HCT116 (cell line): ENCODE data around the gene TFIP11. TPM values are rescaled to one million over a fixed set of nuclear protein-coding genes. Genes with fewer than 3 reads are reported as not detected.

ENCODE experiments used
- ATAC-seq: fragments of 200-7000 bp; cut with Tn5 transposase; 2 replicates; pipeline ENCODE4 v1.9.1; 2020; ENCODE audit warnings: mild to moderate bottlenecking, moderate library complexity
- BruUV-seq: library from RNA; stranded (reverse); fragments of 400-500 nt; replicated peaks from 2 replicates; lab custom pipeline; 2021; lab: Mats Ljungman, UMichigan
- CTCF ChIA-PET: fragments of 300-600 bp; sonication (Branson Sonifier 250); formaldehyde crosslinking; loops from one replicate; lab custom pipeline; 2021; ENCODE audit warnings: antibody characterized with exemption; lab: Charles Lee
- POLR2A ChIA-PET: fragments of 300-600, 350-600 bp; sonication (Branson Sonifier 250); formaldehyde crosslinking; loops from one replicate; lab custom pipeline; 2021; ENCODE audit warnings: antibody characterized with exemption; lab: Charles Lee
- RAD21 ChIA-PET, 2 experiments: fragments of 300-600 bp; sonication (Branson Sonifier 250); formaldehyde crosslinking; loops; one replicate each; lab custom pipeline; 2023; ENCODE audit warnings: low total read pairs in 2 of 2; ENCODE audit not compliant: uncharacterized antibody in 2 of 2, unreplicated experiment in 2 of 2, low non-redundant PET in 1 of 2; lab: Charles Lee
- DNase-seq: peaks from one replicate; pipeline ENCODE4 v3.0.0-alpha.2; 2010; ENCODE audit warnings: low read depth, low spot score
- H2AFZ ChIP-seq: fragments of 200-600 bp; shearing (Covaris generic), sonication (generic); 2 replicates; pipeline ENCODE4 v1.6.1; 2017; ENCODE audit warnings: low read depth, mixed run types, mixed read lengths, antibody characterized with exemption, low read length; ENCODE audit not compliant: poor library complexity, severe bottlenecking
- H3K27ac ChIP-seq: 2 replicates; pipeline ENCODE4 v1.5.1; 2012; ENCODE audit warnings: low read depth, low read length
- H3K27me3 ChIP-seq: fragments of 200-600 bp; sonication (generic); 2 replicates; pipeline ENCODE4 v1.6.1; 2016; ENCODE audit warnings: mixed run types, low read length, mixed read lengths; ENCODE audit not compliant: insufficient read depth
- H3K36me3 ChIP-seq, 2 experiments: fragments of 200-500 bp in 1 of 2; fragments of 200-600 bp in 1 of 2; sonication (Bioruptor generic) in 1 of 2; sonication (generic) in 1 of 2; 2 replicates each; pipeline versions ENCODE4 v1.5.1 to v1.6.1; 2014 to 2016; ENCODE audit warnings: low read length in 2 of 2, inconsistent platforms in 1 of 2, mixed read lengths in 1 of 2, mixed run types in 1 of 2; ENCODE audit not compliant: insufficient read depth in 2 of 2, control insufficient read depth in 1 of 2
- H3K4me1 ChIP-seq, 2 experiments: fragments of 200-600 bp in 1 of 2; sonication (generic) in 1 of 2; 2 replicates each; pipeline versions ENCODE4 v1.5.1 to v1.6.1; 2012 to 2017; ENCODE audit warnings: low read length in 2 of 2, inconsistent platforms in 1 of 2, mild to moderate bottlenecking in 1 of 2, mixed read lengths in 1 of 2, mixed run types in 1 of 2, moderate library complexity in 1 of 2; ENCODE audit not compliant: insufficient read depth in 2 of 2, control insufficient read depth in 1 of 2
- H3K4me2 ChIP-seq: fragments of 200-600 bp; sonication (generic); 2 replicates; pipeline ENCODE4 v1.6.1; 2017; ENCODE audit warnings: mixed run types, low read length, mixed read lengths
- H3K4me3 ChIP-seq, 2 experiments: fragments of 200-600 bp in 1 of 2; sonication (generic) in 1 of 2; replicated peaks in 1 of 2; 2 replicates each; pipeline ENCODE4 v1.5.1; 2011 to 2016; ENCODE audit warnings: low read length in 2 of 2, control low read depth in 1 of 2, low read depth in 1 of 2, mild to moderate bottlenecking in 1 of 2, mixed read lengths in 1 of 2, mixed run types in 1 of 2
- H3K79me2 ChIP-seq: fragments of 200-600 bp; sonication (generic); 2 replicates; pipeline ENCODE4 v1.6.1; 2017; ENCODE audit warnings: mild to moderate bottlenecking, mixed run types, low read length, moderate library complexity, mixed read lengths; ENCODE audit not compliant: insufficient read depth
- H3K9ac ChIP-seq: fragments of 200-600 bp; sonication (generic); 2 replicates; pipeline ENCODE4 v1.6.1; 2016; ENCODE audit warnings: low read length, mixed read lengths
- H3K9me2 ChIP-seq: fragments of 200-600 bp; sonication (generic), shearing (Covaris generic); 2 replicates; pipeline ENCODE4 v1.6.1; 2017; ENCODE audit warnings: mixed run types, mild to moderate bottlenecking, moderate library complexity; ENCODE audit not compliant: insufficient read depth
- H3K9me3 ChIP-seq, 2 experiments: fragments of 200-500 bp in 1 of 2; fragments of 200-600 bp in 1 of 2; sonication (Bioruptor generic) in 1 of 2; sonication (generic) in 1 of 2; 2 replicates each; pipeline ENCODE4 v1.6.1; 2014 to 2017; ENCODE audit warnings: low read length in 2 of 2, mixed read lengths in 2 of 2, inconsistent platforms in 1 of 2, low read depth in 1 of 2, mild to moderate bottlenecking in 1 of 2, mixed run types in 1 of 2, moderate library complexity in 1 of 2; ENCODE audit not compliant: control insufficient read depth in 1 of 2, insufficient read depth in 1 of 2
- H4K20me1 ChIP-seq: fragments of 200-600 bp; sonication (generic), shearing (Covaris generic); 2 replicates; pipeline ENCODE4 v1.6.1; 2017; ENCODE audit warnings: mixed run types, mild to moderate bottlenecking, moderate library complexity; ENCODE audit not compliant: insufficient read depth
- ATF3 ChIP-seq: IDR thresholded peaks from 2 replicates; pipeline ENCODE4 v1.6.1; 2012
- CBX3 ChIP-seq: IDR thresholded peaks from 2 replicates; pipeline ENCODE4 v1.6.1; 2012; ENCODE audit warnings: low read depth
- CEBPB ChIP-seq: IDR thresholded peaks from 2 replicates; pipeline ENCODE4 v1.6.1; 2012; ENCODE audit warnings: low read depth
- EGR1 ChIP-seq: IDR thresholded peaks from 2 replicates; pipeline ENCODE4 v1.6.1; 2012; ENCODE audit warnings: low read depth
- ELF1 ChIP-seq: IDR thresholded peaks from 2 replicates; pipeline ENCODE4 v1.6.1; 2012; ENCODE audit warnings: low read depth, borderline replicate concordance
- EZH2 ChIP-seq: fragments of 200-600 bp; sonication (generic); IDR thresholded peaks from 2 replicates; pipeline ENCODE4 v1.6.1; 2017; ENCODE audit warnings: antibody characterized with exemption, mixed run types
- EZH2phosphoT487 ChIP-seq: fragments of 200-600 bp; IDR thresholded peaks from 2 replicates; pipeline ENCODE4 v1.6.1; 2018; ENCODE audit warnings: antibody characterized with exemption, borderline replicate concordance
- FOSL1 ChIP-seq: IDR thresholded peaks from 2 replicates; pipeline ENCODE4 v1.6.1; 2012; ENCODE audit warnings: low read depth
- MAX ChIP-seq: IDR thresholded peaks from 2 replicates; pipeline ENCODE4 v1.6.1; 2012
- POLR2A ChIP-seq: IDR thresholded peaks from 2 replicates; pipeline ENCODE4 v1.7.0; 2011; ENCODE audit warnings: borderline replicate concordance; ENCODE audit not compliant: insufficient read depth, insufficient read length; ENCODE audit errors: extremely low read depth
- POLR2AphosphoS5 ChIP-seq: IDR thresholded peaks from 2 replicates; pipeline ENCODE4 v1.6.1; 2011; ENCODE audit warnings: mild to moderate bottlenecking, low read depth, low read length, moderate library complexity
- RAD21 ChIP-seq: IDR thresholded peaks from 2 replicates; pipeline ENCODE4 v1.6.1; 2012; ENCODE audit warnings: low read depth, mild to moderate bottlenecking
- REST ChIP-seq: IDR thresholded peaks from 2 replicates; pipeline ENCODE4 v1.6.1; 2012; ENCODE audit warnings: low read depth
- SP1 ChIP-seq: IDR thresholded peaks from 2 replicates; pipeline ENCODE4 v1.6.1; 2012; ENCODE audit warnings: low read depth
- TCF7L2 ChIP-seq: IDR thresholded peaks from 2 replicates; pipeline ENCODE4 v1.7.0; 2011; ENCODE audit warnings: borderline replicate concordance, inconsistent platforms; ENCODE audit not compliant: insufficient read depth, insufficient read length; ENCODE audit errors: extremely low read depth
- ZNF274 ChIP-seq: fragments of 200-500 bp; sonication (Bioruptor generic); IDR thresholded peaks from 2 replicates; pipeline ENCODE4 v1.6.1; 2014; ENCODE audit warnings: mild to moderate bottlenecking, low read depth, low read length, inconsistent platforms
- intact Hi-C: fragments of 100-400 bp; cut with micrococcal nuclease; formaldehyde crosslinking; loops from 2 replicates; pipeline ENCODE4 v1.10.0; 2022
- total RNA-seq: library from RNA; stranded (reverse); gene quantifications from one replicate; pipeline ENCODE4 v1.2.1, GENCODE V29; 2021; ENCODE audit not compliant: unreplicated experiment

TFIP11 gene
- total RNA-seq, 1 experiment from 2014 or later: 28.1 TPM

- ATAC-seq (no peak), DNase-seq (no peak)
- TF ChIP-seq POLR2AphosphoS5 (no peak), ELF1 (no peak), FOSL1 (no peak), REST (no peak), TCF7L2 (no peak), CEBPB (no peak), EZH2phosphoT487 (no peak), EGR1 (no peak), ZNF274 (no peak), ATF3 (no peak), MAX (no peak), EZH2 (no peak), RAD21 (no peak), SP1 (no peak), CBX3 (no peak), POLR2A (no peak)
- H3K9me2 ChIP-seq: no peaks in the 10 kb centered on the region
- no peaks in the 10 kb centered on the region for H3K9me3 ChIP-seq
- intact Hi-C loops: no loop called here
- no peak overlapping the region for H3K27ac ChIP-seq
- no peak overlapping the region for H3K4me2 ChIP-seq
- CTCF ChIA-PET: no interaction called here
- POLR2A ChIA-PET: no interaction called here
- peaks cover 9 to 10% of the 10 kb centered on the region in 2 experiments; a peak in 3 of 4 replicates for H3K4me1 ChIP-seq
- no peak overlapping the region for H3K9ac ChIP-seq
- H3K36me3 ChIP-seq: no peaks in the 10 kb centered on the region; a peak in 1 of 4 replicates
- H2AFZ ChIP-seq: no peak overlapping the region
- H3K4me3 ChIP-seq: no peak overlapping the region
- no peaks in the 10 kb centered on the region for H3K27me3 ChIP-seq
- RAD21 ChIA-PET: no interaction called here
- H3K79me2 ChIP-seq: peaks cover 26% of the 10 kb centered on the region
- no TSS peak for BruUV-seq
- H4K20me1 ChIP-seq: no peaks in the 10 kb centered on the region
Measured at GRCh38 chr22:26516503-26516902, 4.2 kb upstream of the TFIP11 start.
